HG02759 (cell line): ENCODE measurements around the gene TBC1D16.

ENCODE experiments used
- ATAC-seq: cut with Tn5 transposase; IDR thresholded peaks from one replicate; pipeline ENCODE4 v1.9.1; 2021; ENCODE audit warnings: mild to moderate bottlenecking, moderate library complexity; ENCODE audit not compliant: unreplicated experiment

Gene TBC1D16

DNA sequence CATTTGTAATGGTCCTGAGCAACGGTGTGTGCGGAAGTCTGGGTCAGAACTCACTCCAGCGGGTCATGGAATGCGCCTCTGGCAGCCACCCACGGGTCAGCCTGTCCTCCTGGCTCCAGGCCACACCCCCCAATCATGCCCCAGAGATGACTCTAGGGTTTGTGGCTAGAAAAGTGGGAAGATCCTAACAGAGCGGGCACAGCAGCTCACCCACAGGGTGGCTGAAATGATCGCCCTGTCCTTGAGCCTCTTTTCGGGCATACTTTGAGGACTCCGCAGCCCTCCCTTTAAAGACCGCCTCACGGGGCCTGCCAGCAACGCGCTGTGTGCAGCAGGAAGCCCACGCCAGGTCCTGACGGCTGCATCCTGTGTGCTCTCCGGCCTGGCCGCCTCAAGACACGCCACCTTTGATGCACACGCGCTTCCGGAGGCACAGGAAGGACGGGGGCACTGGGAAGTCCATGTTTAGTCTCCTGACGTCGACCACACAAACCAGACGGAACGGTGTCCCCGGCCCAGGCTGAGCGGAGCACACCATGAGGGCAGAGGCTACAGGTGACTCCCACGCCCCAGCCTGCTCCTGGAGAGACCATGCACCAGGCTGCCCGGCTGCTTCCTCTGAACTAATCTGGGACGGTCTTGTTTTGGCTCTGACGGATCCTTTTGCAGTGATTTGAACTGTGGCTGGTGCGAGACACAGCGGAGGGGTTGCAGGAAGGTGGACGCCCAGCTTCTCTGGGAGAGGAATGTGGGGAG is 92.9 kb downstream of the TBC1D16 start:
- no peak for ATAC-seq

DNA sequence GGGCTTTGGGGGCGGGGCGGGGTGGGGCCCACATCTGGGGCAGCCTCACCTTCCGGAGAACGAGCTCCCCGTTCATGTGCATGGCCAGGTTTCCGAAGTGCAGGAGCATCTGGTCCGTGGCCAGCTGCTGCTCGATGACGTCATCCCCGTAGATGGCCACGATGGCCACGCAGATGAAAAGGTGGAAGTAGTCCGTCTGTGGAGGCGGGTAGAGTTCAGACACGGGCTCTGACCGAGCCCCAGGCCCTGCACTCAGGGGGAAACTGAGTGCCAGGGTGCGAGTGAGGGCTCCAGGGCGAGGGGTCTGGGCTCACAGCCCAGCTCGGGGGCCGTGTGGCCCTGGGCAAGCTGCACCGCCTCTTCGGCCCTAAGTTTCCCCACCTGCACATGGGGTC is 93.7 kb downstream of the TBC1D16 start:
- ATAC-seq = no peak

DNA sequence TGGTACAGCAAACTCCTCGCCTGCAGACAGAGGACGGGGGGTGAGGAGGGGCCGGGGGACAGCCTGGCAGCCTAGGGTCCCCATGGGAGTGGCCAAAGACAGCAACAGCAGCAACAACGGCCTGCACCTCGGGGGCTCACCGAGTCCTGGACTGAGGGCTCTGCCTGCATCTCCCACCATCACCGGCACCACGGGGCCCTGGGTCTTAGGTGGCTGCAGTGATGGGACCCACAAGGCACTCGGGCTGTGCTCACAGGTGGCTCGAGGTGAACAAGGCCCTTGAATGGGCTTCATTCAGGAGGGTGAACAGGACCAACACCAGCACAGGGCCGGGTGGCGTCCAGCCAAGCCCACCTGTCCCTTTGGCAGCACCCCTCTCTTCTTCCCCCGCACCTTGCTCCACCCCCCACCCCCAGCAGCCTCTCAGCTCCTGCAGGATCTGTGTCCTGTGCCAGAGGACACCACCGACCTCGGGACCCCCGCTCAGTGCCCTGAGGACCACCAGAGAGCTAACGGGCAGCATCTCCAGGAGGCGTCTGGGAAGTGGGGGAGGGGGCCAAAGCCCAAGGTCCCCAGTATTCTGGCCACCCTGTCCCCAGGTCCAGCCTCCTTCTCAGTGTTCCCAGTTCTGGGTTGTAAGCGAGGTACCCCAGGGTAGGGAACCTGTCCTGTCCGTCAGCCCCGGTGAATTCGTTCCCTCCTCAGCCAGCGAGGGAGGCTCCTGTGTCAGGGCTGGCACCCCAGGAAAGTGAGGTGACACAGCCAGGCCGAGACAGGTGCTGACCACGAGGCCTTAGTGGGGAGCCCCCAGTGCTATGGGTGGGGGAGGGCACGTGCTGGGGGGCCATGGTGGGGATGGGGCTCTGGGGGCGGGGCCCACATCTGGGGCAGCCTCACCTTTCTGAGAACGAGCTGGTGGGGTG is 94.3 kb downstream of the TBC1D16 start:
- ATAC-seq = no peak

DNA sequence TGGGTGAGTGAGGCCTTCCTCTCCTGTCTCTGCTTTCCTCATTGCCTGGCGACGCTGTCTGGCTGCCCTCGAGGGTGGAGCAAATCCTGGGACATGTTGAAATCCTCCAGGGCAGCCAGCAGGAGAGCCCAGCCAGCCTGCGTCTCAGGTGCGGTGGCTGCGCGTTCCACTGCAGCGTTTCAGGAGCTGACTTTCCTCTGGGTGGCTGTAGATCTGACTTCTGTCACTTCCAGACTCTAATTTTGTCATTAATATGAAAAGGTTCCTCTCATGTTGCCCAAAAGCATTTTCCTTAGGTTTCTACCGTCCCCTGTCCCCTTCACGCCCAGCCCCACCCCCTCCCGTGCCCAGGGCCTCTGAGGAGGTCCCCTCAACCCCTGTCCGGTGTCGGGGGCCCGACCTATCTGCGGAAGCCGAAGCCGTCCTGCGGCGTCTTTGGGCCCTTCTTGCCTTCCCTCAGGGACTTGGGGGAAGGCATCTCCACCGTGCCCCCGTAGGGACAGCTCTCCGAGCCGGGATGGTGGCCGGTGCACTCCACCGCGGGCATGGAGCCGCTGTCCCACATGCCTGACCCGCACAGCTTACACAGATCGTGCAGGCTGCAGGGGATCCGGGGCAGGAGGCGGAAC is 95.1 kb downstream of the TBC1D16 start:
- no peak for ATAC-seq

DNA sequence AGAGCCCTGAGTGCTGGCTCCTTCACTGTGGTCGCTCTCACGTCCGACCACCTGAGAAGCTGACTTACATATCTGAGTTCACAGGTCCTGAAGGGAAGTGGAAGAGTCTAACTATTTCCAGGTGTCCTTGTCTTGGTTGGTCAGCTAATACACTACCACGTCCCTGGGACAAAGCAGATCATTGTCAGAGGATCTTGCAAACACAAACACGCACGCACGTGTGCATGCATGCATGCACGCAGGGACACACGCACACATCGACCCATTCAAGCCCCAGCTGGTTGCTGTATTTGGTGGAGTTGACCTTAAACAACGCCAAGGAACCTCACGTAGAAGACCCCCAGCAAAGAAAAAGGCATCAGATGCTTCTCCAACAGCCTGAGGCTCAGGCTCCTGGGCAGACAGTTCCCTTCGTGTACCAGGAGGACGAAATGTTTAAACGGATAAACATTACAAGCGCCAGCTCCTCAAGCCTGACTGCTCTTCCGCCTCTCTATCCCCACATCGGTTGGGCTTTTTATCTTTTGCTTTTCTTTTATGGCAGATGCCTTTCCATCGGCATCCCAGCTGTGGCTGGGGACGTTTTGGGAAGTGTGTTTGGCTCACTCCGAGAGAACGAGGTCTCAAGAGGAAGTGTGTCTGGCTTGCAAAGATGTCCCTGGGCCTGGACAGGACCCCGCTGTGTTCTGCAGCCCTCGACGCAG is 95.8 kb downstream of the TBC1D16 start:
- no peak for ATAC-seq

DNA sequence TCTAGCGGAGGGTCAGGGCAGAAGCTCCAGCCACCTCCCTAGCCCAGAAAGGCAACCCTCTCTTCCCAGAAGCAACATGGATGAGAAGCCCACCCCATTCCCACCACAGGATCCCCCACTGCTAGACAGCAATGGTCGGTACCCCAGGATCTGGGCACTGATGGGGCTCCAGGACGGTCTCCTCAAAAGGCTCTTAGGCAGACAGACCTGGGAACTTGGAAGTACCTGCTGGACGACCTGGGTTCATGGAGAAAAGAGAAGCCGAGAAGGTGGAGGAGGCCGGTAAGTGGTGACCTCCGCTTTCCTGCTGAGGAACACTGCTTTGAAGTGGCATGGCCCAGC is 96.6 kb downstream of the TBC1D16 start:
- ATAC-seq = no peak

DNA sequence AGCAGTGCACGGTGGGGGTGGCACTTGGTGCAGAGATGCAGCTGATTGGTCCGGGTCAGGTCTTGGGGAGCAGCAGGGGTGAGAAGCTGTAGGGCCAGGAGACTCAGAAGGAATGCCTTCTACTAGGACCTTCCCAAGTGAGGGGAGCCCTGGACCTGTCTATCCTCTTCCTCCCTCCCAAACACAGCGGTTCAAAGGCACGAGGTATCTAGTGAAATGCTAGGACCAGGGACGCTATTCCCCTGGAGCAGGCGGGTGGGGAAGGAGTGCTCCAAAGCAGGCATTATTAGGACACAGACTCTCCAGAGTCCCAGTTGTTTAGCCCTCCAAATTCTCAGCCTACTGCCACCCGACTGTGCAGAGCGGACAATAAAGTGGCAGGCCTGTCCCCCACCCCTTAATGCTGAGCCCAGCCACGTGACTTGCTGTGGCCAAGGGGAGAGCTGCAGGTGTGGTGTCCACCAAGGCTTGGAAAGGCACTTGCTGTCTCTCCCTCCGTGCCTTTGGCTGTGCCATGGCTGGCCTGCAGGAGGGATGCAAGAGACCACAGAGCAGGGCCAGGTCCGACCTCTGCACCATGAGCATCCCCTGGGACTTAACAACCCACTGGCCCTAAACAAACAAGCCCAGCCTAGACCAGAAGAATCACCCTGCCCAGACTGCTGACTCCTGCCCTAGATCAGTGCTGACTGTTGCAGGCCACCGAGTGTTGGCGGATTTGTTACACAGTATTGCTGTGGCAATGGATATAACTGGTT is 97.2 kb downstream of the TBC1D16 start:
- ATAC-seq = no peak

DNA sequence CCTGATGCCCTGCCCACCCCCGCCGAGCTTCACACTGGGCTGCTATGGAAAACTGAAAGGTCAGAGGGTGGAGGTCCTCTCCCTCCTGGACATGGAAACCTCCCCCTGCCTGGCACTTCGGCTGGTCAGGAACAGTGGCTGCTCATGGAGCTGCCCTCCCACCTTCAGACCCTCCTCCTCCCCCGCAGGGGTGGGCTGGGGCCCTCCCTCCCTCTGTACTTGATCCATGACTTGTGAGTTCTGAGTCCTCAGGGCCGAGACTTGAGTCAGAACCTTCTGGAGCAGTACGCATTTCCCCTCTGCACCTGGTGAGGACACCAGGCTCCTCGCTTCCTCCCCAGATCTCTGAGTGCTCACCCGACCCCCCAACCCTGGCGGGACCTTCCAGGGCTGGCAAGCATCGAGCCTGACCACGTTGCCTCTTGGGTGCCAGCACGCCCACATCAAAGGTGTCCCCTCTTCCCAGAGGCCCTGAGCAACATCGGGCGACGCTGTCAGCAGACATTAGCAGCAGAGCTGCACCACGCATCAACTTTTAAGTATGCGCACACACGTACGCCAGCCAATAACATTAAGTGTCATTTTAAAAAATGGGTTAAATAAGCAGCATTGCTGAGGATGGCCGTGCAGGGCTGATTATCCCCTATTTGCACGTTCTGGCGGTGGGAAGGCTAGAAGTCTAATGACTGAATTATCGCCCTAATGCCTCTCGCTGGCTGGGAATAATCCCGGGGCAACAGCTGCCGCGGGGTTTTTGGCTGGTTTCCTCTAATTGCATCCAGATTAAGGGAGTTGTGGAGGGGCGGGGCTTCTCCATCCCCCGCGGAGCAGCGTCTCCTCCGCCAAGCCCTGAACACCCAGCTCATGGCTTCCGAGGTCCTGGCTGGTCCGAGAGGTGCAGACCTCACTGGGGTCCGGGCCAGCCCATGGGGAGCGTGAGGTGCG is 98.0 kb downstream of the TBC1D16 start:
- ATAC-seq = no peak

DNA sequence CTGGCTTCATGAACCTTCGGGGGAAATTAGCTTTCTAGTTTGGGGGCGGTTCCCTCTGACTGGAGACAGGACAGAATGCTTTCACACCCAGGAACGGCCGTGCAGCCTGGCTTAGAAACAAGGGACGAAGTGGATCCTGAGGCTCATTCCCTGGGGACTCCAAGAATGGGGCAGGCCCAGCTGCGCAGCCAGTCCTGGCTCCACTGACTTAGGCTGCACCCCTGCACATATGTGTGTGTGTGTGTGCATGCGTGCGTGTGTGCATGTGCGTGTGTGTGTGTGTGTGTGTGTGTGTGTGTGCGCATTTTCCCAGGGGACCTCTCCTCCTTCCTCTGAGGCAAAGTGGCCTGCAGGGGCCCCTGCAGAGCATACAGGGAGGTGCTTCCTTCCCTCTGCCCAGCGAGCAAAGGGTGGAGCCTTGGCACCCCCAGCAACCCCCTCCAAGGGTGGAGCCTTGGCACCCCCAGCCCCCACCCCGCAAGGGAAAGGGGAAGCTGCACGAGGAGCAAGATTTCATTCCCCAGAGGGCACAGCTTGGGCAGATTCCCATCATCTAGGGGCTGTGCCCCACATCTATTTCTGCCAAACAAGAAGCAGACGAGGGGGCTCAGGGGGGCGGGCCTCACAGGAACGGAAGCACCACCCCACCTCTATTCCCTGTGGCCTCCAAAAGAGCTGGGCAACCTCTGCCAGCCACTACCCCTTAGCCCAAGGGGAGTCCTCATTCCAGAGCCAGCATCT is 98.9 kb downstream of the TBC1D16 start:
- no peak for ATAC-seq

DNA sequence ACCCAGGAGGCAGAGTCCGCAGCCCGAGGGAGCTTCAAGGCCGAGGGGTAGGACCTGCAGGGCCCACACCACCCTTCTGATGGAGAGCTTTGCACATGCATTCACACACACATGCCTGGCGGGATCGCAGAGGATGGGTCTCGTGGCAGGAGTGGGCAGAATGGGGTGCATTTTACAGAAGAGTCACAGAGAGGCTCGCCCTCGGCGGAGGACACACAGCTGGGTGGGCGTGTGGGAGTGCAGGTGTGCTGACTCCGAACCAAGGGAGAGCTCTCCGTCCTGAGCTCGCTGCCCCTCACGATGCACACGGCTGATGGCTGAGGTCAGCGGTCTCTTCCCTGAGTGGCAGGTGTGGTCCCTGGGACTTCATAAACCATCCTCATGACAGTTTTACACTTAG is 99.6 kb downstream of the TBC1D16 start:
- no peak for ATAC-seq

DNA sequence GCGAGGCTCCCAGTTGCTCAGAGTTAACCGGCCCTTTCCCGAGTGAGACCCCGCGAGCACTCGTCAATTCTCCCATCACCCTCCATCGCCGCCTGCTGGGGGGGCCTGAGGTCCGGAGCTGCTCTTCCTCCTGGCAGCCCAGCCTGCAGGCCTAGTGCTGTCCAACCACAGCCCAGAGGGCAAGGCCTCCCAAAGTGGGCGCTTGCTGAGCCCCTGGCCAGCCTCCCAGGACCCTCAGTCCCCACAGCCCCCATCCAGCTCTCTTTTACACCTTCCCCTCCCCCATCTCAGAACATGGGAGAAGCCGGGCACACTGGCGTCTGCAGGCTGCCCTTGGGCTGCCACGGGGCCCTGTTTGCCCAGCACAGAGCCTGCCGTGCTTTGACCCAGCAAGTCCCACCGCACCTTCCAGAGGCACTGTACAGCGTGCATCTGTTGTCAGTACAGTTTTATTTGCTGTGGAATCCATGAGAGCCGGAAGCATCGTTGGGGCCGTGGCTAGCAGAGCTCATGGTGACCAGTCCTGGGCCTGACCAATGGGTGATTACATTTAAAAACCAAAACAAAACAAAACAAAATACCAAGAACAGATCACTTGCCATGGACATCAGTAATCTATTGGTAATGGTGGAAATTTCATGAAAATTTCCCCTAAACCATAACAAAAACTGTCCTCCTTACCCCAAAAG is 100.3 kb downstream of the TBC1D16 start:
- ATAC-seq = no peak

DNA sequence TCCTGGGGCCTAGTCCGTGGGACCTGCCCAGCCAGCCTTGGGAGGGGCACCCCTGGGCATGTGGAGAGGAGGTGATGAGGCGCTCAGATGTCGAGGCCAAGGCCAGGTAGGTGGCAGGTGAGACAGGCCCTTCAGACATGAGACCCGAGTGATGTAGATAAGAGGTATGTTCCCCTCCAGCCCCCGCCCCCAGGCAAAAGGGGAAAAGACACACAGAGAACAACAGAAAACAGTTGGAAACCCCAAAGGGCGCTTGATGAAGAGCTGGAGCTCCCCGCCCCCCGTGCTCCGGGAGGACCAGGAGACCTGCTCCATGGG is 101.1 kb downstream of the TBC1D16 start:
- no peak for ATAC-seq

DNA sequence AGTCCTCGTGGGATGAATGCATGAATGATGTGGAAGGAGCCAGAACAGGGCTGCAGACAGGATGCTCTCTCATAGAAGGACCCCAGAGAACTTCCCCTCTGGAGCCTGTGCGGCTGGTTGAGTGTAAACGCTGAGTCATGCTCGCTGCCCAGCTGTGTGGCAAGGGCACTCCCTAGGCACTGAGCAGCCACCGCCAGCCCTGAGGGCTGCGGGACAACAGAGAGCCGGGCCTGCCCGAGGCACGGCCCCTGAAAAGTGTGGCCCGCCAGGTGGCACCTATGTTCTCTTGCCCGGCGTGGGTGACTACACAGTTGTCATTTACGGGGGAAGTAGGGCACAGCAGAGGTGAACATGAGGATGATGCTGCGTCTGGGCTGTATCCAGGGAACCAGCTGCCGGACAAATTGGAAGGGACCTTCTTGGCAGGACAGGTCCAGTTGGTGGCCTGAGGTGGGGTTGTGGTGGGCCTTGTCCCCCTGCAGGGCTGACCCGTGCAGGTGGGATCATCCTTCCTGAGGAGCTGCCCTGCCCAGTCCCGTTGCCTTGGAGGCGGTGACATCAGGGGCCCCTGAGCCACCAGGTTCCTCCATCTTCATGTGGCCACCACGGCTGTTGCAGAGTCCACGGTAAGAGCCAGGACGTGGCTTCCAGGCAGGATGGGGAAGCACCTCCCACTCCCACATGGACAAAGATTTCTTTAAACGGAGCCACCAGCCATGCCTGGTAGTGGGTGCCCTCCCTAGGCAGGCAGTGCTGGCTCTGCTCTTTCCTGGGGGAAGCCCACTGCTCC is 101.6 kb downstream of the TBC1D16 start:
- ATAC-seq = no peak

DNA sequence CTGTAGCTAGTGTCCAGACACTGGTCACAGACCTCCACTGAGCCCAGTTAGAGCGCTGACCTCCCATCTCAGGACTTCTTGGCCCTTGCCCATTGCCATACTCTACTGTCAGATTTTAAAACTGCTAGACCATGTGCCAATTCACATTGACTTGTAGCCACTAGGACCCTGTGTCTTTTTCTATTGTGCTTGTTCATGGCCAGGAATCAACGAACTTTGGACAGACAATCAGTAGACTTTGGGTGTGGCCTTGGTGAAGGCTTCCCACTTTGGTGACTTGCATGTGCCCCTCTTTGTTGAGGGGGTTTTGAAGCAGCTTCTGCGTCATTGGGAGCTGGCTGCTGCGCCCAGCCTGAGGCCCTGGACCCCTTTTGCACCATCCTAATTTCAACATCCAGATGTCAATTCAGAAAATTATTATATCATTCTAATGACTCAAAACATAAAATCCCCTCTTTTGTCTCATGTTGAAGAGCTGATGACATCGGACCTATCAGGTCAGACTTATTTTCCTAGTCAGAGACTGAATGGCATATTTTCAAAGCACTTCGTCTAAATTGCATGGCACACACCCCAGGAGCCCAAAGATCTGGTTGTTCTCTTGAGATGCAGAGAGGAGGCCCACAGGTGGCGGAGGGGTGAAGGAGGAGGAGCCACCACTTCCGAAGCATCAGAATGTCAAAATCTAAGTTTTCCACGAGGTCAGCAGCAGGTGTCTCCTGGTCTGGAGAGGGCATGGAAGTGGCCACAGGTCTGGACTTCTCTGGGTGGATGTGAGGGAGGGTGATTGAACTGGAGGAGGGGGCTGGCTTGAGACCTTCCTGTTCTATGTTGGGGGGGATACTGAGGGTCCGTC is 103.0 kb downstream of the TBC1D16 start:
- no peak for ATAC-seq

DNA sequence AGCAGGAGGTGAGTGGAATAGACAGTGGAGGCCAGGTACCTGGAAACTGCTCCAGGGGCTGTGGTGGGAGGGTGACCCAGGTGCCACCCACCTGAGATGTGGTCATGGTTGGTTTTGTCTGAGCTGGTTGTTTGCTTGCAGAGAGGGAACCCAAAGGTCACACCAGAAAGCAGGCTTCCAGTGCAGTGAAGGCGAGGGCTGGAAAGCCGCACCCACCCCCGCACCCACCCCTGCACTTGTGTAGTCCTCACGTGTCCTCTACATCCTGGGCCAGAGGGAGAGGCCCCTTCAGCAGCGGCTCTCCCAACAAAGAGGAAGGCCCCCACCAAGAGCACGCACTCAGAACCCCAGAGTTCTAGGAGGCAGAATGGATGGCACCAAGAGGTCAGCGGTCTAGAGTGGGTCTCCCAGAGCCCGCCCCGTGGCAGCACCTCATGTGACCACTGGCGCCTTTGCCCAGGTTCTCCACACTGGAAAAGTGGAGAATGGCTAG is 103.8 kb downstream of the TBC1D16 start:
- ATAC-seq = no peak
